ENCODE measurements around the gene PSMD14.

Gene PSMD14

GRCh38 chr2:161374446-161374845, 66.2 kb downstream of the PSMD14 start:
- no peak for DNase-seq
- no peak overlapping the region for H3K4me3 Mint-ChIP-seq
- peaks cover 16% of the 10 kb centered on the region for H3K36me3 Mint-ChIP-seq (ENCODE audit: low read depth)
- no peak for TF ChIP-seq CTCF (IDR thresholded peaks at IDR 0.05)
- no peaks in the 10 kb centered on the region for H3K9me3 Mint-ChIP-seq
- H3K27ac Mint-ChIP-seq: no peak overlapping the region
- no peaks in the 10 kb centered on the region for H3K27me3 Mint-ChIP-seq (ENCODE audit: low read depth, poor library complexity)
- no peaks in the 10 kb centered on the region for H3K4me1 Mint-ChIP-seq

- H3K4me3 Mint-ChIP-seq: no peak overlapping the region
- no peak overlapping the region for H3K27ac Mint-ChIP-seq
- no peaks in the 10 kb centered on the region for H3K36me3 Mint-ChIP-seq (ENCODE audit: low read depth)
- H3K27me3 Mint-ChIP-seq (ENCODE audit: low read depth, poor library complexity): no peaks in the 10 kb centered on the region
- no peak for DNase-seq
- TF ChIP-seq CTCF (IDR thresholded peaks at IDR 0.05): no peak
- H3K9me3 Mint-ChIP-seq: no peaks in the 10 kb centered on the region
- H3K4me1 Mint-ChIP-seq: no peaks in the 10 kb centered on the region
Observed at GRCh38 chr2:161379740-161380139, 71.5 kb downstream of the PSMD14 start.

DNA sequence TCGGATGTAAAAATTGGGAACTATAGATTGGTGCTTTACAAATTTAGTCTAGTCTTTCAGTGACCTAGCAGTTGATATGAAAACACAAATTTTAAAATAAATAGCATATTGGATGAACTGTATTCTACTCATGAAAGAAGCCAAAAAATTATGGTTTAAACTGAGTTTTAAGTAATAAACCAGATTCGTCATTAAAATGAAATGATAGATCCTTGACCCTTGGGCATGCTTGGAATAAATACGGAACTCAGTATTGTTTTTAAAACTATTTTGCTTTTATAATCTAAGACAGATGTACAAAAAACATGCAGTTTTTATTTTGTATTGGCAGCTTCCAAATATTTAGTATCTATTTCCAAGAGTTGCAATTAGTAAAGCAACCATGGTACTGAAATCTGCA, 73.3 kb downstream of the PSMD14 start:
- H3K4me3 Mint-ChIP-seq: no peak overlapping the region
- no peak for TF ChIP-seq CTCF (IDR thresholded peaks at IDR 0.05)
- no peaks in the 10 kb centered on the region for H3K36me3 Mint-ChIP-seq (ENCODE audit: low read depth)
- no peak overlapping the region for H3K27ac Mint-ChIP-seq
- no peak for DNase-seq
- H3K4me1 Mint-ChIP-seq: no peaks in the 10 kb centered on the region
- H3K27me3 Mint-ChIP-seq (ENCODE audit: low read depth, poor library complexity): no peaks in the 10 kb centered on the region
- H3K9me3 Mint-ChIP-seq: no peaks in the 10 kb centered on the region

DNA sequence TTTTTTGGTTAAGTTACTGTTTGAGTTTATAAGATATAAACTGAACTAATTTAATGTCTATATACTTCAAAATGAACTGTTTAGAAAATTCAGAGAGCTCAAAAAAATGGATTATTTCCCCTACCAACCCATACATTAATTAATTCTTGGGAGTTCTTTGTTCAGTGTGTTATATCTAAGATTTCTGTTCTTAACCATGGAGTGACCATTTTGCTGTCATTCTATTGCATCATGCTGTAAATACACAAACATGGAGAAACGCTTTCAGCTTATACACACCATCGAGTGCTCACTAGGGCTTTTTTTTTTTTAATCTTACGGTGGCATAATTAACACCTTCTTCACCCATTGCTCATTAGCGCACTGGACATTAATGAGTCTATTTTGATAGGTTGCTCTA, 74.5 kb downstream of the PSMD14 start:
- H3K36me3 Mint-ChIP-seq (ENCODE audit: low read depth): no peaks in the 10 kb centered on the region
- no peaks in the 10 kb centered on the region for H3K9me3 Mint-ChIP-seq
- H3K27ac Mint-ChIP-seq: no peak overlapping the region
- TF ChIP-seq CTCF (IDR thresholded peaks at IDR 0.05): no peak
- no peak for DNase-seq
- H3K27me3 Mint-ChIP-seq (ENCODE audit: low read depth, poor library complexity): no peaks in the 10 kb centered on the region
- H3K4me3 Mint-ChIP-seq: no peak overlapping the region
- no peaks in the 10 kb centered on the region for H3K4me1 Mint-ChIP-seq

DNA sequence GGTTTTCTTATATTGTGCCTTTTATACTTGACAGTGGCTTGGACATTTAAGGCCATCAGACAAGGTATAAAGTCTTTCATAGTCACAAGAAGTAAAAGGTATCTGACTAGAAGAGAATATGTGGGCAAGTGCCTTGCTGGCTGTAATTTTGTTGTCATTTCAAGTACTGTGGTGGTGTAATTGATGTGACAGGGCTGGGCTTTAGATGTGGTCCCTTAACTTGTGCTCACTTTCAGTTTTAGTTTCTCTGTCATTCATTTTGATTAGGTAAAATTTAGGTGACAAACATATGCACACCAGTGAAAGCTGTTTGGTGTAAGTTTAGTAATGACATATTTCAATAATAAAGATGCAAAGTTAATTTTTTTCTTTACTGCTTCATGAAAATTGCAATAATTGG, 76.6 kb downstream of the PSMD14 start:
- DNase-seq: no peak
- TF ChIP-seq CTCF (IDR thresholded peaks at IDR 0.05): no peak
- Mint-ChIP-seq H3K4me3 (no peak overlapping the region), H3K36me3 (ENCODE audit: low read depth) (peaks cover 1% of the 10 kb centered on the region), H3K9me3 (no peaks in the 10 kb centered on the region), H3K27me3 (ENCODE audit: low read depth, poor library complexity) (no peaks in the 10 kb centered on the region), H3K4me1 (no peaks in the 10 kb centered on the region), H3K27ac (no peak overlapping the region)

DNA sequence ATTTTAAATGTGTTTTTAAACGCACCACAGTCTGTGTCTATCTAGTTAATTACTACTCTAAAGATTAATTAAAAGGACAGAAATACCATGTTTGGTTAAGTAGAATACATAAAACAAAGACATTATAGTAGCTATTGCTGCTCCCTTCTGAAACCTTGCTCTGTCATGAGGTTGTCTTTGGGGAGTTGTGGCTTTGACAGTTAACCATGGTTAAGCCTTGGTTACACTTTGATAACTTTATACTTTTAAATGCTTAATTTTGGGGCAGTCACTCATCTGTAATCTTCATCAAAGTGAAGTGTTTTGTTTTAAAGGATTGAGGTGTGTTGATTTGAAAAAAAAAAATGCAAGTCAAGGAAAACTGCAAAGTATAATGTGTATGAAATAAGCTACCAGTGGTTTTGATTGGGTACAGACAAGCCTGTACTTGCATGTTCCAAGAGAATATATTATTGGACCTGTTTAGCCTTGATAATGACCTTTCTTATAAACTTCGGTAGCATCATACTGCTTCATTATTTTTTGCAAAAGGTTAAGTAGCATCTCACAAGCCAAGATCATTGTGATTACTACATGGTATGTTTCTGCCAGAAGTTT, 78.1 kb downstream of the PSMD14 start:
- Mint-ChIP-seq H3K36me3 (ENCODE audit: low read depth) (peaks cover 7% of the 10 kb centered on the region), H3K27ac (no peak overlapping the region), H3K9me3 (no peaks in the 10 kb centered on the region), H3K4me3 (no peak overlapping the region), H3K4me1 (no peaks in the 10 kb centered on the region), H3K27me3 (ENCODE audit: low read depth, poor library complexity) (no peaks in the 10 kb centered on the region)
- DNase-seq: no peak
- no peak for TF ChIP-seq CTCF (IDR thresholded peaks at IDR 0.05)
